Sciatic nerve (tissue), 2 donors: ENCODE measurements around the gene SOD2. TPM values are rescaled to one million over a fixed set of nuclear protein-coding genes. Genes with fewer than 3 reads are reported as not detected.

Experiments
- ATAC-seq: fragments of 200-7000 bp; cut with Tn5 transposase; one replicate; pipeline ENCODE4 v1.9.1; 2020; ENCODE audit warnings: mild to moderate bottlenecking, moderate library complexity
- DNase-seq: peaks from one replicate; pipeline ENCODE4 v3.0.0-alpha.2; 2020; ENCODE audit warnings: low spot score
- intact Hi-C: fragments of 100-400 bp; cut with DNase I; formaldehyde crosslinking; loops from one replicate; pipeline ENCODE4 v1.14.2; 2022
- total RNA-seq: library from RNA; stranded (reverse); fragmentation: NEBNext Ultra II Directional; extraction: Animal tissue kit (Norgen Biotek cat#: 25700); gene quantifications from one replicate; pipeline ENCODE4 v1.2.1, GENCODE V29; 2021
- donor health status: DM: no; HTN: no; CAD: no.
- donor health status: DM: no; HTN: no; CAD: no.

SOD2 gene
- total RNA-seq, 1 donor from 2014 or later: 370 TPM

DNA sequence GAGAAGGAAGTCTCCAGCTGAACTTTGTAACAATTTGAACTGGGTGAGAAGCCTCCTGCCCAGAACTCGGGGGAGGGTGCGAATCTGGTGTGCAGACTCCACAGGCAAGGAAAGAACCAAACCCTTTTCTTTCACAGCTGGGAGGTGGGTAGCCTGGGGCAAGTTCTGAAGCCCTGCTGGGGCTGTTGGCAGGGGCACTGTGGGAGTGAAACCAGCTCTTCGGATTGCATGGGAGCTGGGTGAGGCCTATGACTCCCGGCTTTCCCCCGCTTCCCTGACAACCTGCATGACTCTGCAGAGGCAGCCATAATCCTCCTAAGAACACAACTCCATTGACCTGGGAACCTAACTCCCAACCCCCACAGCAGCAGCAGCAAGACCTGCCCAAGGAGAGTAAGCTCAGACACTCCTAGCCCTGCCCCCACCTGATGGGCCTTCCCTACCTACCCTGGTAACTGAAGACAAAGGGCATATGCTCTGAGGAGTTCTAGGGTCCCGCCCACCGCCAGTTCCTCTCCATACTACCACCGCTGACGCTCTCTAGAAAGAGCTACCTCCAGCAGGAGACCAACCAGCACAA is 37.5 kb downstream of the SOD2 start:
- intact Hi-C loops: no loop called here
- ATAC-seq: no peak
- DNase-seq: no peak

DNA sequence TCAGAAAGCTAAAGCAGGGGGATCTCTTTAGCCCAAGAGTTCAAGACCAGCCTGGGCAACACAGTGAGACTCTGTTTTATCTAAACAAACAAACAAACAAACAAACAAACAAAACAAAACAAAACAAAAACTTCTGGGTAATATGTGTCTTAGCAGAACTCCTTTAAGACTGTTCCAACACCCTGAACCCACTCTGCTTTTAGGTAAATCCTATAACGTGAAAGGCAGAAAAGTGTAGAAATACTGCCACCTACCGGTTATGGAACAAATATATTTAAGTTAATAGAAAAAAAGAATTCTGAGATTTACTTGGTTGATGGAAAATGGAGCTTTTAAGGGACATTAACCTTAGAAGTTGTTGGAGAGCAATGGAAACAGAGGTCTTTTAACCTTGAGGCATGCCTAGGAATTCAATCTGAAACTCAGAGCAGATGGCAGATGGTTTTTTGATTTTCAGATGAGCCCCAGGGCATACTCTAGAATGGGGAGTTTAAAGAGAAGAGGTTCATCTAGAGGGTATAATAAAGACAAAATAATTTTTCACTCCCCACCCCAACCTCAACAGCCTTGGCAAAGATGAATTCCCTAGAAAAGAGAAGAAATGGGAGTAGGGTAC is 38.5 kb downstream of the SOD2 start:
- no peak for DNase-seq
- peak; percentile 67 for ATAC-seq
- intact Hi-C loops: no loop called here

DNA sequence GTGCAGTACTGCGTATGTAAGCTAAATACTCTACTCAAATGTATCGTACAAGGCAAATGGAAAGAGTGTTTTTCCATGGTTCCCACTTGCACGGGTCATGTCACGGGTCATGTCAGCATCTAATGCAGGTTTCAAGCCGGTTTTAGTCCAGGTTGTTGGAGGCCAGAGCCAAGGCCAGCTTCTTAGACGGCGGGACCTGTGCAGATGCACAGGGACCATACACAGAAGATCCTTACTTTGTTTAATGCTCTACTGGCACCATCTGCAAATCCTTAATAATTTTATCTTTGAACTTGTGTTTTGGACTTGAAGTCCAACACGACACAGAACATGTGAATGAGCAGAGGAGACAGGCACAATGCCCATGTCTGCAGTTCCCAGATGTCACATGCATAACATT is 42.7 kb downstream of the SOD2 start:
- ATAC-seq: no peak
- intact Hi-C loops: no loop called here
- DNase-seq: no peak

DNA sequence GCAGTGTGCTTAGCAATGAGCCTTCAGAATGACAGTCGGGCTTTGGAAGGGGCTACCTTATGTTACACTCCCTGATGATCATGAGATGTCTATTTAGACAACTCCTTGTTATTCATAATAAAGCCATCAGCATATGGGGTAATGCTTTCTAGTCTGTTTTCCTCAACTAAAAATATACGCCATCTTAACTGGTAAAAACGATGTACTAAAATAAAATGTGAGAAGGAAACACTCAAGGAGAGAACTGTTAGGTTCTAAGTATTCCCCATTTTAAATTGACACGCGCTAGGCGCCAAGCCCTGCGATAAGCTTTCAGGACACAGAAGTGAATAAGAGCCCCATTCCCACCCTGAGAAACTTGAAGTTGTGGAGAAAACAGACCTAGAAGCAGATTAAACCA is 43.6 kb downstream of the SOD2 start:
- DNase-seq (no peak), ATAC-seq (no peak)
- intact Hi-C loops: no loop called here

DNA sequence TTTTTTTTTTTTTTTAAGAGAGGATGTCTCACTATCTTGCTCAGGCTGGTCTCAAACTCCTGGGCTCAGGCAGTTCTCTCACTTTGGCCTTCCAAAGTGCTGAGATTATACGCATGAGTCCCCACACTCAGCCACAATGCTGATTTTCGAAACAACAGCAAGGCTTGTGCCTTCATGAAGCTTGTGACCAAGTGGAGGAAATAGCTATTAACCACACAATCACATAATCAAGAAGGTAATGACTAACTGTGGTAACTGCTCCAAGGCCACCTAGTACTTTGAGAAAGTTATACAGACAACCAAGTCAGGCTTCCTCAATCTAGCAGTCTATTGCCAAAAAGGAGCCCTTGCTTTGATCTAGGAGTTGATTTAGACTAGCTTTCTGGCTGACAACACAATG is 46.3 kb downstream of the SOD2 start:
- intact Hi-C loops: no loop called here
- DNase-seq (no peak), ATAC-seq (no peak)

DNA sequence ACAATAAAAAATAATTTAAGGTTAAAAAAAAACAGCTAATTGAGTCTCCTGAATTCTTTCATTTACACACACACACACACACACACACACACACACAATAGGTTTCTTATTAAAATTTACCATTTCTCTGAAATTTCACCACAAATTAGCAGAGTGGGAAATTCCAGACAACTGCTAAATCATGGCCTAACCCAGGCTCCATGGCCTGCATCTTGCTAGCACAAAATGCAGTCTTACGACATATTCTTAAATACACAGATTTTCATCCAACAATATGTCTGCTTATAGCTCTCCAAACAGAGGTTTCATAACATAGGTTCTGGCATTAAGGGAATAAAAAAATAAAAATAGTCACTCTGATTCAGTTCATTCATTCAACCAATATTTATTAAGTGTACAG is 46.9 kb downstream of the SOD2 start:
- no peak for ATAC-seq
- intact Hi-C loops: no loop called here
- DNase-seq: no peak

DNA sequence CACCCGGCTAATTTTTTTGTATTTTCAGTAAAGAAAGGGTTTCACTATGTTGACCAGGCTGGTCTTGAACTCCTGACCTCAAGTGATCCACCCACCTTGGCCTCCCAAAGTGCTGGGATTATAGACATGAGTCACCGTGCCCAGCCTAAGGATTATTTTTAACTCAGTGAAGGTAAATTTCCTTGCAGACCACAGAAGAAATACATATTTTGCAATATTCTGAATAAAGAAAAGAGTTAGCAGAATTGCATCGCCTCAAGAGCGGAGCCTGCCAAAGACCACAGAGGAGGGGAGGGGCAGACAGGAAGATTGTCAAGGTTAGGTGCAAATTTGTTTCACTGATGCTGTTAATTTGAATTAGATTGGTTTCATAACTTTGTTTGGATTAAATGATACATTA is 47.4 kb downstream of the SOD2 start:
- no peak for ATAC-seq
- intact Hi-C loops: no loop called here
- DNase-seq: no peak

Other genes starting within 250 kb of the SOD2 start
- gene WTAP, start 34.3 kb upstream of the SOD2 start, total RNA-seq: 88.0 TPM
- gene ACAT2, start 68.8 kb upstream of the SOD2 start, total RNA-seq: 55.3 TPM
- 107 TPM for gene TCP1, start 96.4 kb upstream of the SOD2 start, total RNA-seq
- 36.5 TPM for gene MRPL18, start 97.2 kb upstream of the SOD2 start, total RNA-seq
- not detected for gene PNLDC1, start 107.0 kb upstream of the SOD2 start, total RNA-seq
- gene MAS1, start 197.7 kb upstream of the SOD2 start, total RNA-seq: not detected